HG02610 (cell line): ENCODE data around the gene PPP2R5A.
"Not testable (repeated sequence)": the region's sequence is repeated elsewhere in the genome, so short reads cannot be mapped to it uniquely, and the experiment has no call there.

Experiments
- ATAC-seq: cut with Tn5 transposase; IDR thresholded peaks from one replicate; pipeline ENCODE4 v1.9.1; 2021; ENCODE audit warnings: mild to moderate bottlenecking, moderate library complexity; ENCODE audit not compliant: unreplicated experiment

Gene PPP2R5A

DNA sequence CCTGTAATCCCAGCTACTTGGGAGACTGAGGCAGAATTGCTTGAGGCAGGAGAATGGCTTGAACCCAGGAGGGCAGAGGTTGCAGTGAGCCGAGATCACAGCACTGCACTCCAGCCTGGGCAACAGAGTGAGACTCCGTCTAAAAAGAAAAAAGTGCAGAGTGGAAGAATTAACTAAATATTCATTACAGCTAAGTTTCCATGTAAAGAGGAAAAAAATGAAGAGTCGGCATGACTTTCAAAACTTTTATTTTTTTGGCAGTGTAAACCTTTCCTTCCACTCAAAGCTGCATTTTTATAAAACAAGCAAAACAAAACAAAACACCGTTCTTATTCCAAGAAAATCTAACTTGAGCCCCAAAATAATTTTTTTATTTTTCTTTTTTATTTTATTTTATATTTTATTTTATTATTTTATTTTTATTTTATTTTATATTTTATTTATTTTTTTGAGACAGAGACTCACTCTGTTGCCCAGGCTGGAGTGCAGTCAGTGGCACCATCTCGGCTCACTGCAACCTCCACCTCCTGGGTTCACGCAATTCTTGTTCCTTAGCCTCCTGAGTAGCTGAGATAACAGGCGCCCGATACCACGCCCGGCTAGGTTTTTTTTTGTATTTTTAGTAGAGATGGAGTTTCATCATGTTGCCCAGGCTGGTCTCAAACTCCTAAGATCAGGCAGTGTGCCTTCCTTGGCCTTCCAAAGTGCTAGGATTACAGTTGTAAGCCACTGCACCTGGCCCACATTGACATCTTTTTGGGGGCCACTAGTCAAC lies 66.6 kb downstream of the PPP2R5A start:
- ATAC-seq: no peak

DNA sequence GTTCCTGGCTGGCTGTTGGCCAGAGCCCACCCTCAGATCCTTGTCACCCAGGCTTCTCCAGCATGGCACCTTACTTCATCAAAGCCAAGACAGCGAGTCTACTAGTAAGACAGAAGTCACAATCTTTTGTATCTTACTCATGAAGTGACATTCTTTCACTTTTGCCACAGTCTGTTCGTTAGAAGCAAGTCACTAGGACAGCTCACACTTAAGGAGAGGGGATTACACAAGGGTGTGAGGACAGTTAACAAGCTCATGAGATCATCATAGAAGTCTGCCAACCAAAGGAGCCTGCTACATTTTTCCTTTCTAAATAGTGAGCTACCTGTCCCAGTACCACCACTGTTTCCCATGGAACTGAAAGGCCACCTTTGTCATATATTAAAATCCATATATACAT lies 68.0 kb downstream of the PPP2R5A start:
- ATAC-seq: no peak

DNA sequence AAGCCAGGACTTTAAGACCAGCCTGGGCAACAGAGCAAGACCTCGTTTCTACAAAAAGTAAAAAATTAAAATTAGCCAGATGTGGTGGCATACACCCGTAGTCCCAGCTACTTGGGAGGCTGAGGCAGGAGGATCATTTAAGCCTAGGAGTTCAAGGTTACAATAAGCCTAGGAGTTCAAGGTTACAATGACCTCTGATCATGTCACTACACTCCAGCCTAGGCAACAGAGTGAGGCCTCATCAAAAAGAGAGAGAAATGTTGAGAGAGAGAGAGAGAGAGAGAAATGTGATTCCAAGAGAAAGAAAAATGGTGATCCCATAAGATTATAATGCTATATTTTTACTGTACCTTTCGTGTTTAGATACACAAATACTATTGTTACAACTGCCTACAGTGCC lies 69.3 kb downstream of the PPP2R5A start:
- no peak for ATAC-seq

DNA sequence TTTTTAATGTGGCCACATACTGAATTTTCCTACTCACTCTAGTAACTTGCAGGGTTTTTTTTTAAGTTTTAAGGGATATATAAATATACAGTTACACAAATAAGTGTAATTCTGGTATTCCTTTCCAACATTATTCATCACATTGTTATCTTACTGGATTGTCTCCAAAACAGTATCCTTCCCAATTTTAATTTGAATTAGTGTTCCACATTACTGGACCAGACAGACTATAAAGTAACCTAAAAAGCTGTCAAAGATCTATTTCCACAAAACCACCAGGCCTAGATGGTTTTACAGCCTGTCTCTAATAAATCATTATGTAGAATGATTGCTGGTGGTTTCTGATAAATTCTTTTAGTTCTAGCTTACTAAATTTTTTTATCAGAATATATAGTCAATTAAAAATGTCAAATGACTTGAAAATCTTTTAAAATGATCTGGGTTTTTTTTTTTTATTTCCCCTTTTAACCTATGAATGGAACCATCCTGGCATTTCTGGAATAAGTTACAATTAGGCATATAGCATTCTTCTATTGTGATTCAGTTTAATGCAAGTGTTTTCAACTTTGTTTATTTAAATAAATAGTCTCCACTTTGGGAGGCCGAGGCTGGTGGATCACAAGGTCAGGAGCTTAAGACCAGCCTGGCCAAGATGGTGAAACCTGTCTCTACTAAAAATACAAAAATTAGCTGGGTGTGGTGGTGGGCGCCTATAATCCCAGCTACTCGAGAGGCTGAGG lies 70.2 kb downstream of the PPP2R5A start:
- no peak for ATAC-seq

DNA sequence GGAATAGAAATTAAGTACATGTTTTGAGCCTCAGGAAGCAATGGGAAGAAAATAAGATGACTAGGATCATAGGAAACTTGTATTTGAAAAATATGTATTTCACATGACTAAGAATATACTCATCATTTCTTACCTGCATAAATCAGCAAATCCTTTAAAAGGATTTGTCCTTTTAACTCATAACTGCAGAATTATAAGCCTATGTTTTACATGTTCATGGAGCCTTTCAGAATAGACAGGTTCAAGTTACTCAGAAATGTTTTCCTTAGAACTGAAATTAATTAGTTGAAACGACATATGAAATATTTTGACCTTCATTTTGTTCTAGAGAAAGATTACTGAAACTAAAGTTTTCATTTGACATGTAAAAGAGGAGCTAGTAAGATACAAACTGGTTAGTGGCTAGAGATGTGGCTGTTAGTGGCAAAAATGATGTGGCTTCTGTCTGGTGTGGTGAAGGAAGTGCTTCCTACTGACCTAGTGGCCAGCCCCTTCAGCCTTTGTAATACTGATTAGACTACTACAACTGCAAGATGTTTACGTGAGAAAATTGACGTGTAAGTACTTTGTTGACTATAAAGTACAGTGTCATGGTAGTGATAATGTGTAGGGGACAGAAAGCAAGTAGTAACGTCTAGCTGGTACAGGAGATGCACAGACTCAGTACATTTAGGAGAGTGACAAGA lies 74.7 kb downstream of the PPP2R5A start:
- no peak for ATAC-seq

DNA sequence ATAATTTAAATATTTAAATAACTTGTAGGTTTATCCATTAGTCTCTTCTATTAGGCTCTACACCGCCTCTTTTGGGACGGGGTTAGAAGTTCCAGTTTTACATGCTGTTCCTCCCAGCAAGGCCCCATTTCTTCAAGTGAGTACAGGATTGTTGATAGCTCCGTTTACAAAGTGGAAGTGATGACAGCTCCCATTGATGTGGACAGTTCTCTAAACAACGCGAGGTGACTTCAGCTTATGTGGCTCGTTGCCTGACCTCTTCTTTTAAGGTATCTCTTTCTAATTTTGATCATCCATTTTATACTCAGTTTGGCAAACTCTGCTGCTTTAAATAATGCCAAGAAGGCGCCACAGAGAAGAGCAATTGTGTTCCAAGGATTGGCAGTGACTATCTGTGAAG lies 79.8 kb downstream of the PPP2R5A start:
- no peak for ATAC-seq

DNA sequence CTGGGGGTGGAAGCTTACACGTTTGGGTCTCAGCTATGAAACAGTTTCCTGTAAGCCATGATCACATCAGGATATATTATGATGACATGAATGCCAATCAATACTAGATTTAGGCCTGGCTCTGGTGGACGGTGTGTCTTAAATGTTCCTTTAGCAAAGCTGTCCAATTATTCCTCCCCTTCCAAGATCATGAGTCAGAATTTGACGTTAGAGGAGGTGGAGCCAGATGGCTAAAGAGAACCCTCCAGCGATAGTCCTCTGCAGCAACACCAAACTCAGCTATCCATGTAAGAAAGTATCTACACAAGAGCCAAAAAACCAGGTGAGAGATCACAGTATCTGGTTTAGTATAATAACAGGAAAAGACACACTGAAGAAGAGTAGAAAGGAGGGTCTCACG lies 81.7 kb downstream of the PPP2R5A start:
- ATAC-seq: no peak

DNA sequence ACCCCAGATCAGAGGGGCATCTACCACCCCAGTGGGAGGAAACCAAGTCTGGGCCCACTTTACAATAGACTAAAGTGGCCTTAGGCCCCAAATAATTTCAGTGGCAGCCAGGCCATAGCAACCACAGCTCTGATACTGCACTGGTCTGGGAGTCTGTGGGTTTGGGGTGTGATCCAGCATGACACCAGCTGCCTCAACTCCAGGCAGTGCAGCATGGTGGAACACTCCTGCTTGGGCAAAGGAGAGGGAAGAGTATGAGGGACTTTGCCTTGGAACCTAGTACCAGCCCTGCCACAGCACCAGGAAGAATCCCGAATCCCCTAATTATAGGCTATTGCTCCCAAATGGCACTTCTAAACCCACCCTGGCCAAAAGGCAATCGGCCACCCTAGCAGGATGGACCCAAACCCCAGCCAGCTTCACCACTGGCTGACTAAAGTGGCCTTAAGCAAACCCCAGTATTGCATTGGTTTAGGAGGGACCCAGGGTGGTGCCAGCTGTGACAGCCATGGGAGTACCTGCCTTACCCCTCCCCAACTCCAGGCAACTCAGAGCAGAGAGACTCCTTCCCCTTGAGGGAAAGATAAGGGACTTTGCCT lies 82.4 kb downstream of the PPP2R5A start:
- ATAC-seq: no peak

DNA sequence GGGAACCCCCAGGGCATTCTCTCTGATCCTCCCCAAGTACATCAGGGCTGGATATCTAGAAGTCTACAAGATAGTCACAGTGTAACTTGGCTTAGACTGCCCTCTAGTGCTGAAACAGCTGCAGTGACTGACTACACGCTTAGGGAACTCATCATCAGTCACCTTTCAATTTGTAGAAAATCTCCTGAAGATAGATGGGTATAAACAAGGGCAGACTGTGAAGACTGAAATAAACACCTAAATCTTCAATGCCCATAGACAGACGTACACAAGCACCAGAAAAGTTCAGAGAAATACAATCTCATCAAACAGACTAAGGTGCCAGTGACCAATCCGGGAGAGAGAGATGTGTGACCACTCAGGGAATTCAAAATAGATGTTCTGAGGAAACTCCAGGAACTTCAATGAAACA lies 82.9 kb downstream of the PPP2R5A start:
- peak; percentile 86 for ATAC-seq

DNA sequence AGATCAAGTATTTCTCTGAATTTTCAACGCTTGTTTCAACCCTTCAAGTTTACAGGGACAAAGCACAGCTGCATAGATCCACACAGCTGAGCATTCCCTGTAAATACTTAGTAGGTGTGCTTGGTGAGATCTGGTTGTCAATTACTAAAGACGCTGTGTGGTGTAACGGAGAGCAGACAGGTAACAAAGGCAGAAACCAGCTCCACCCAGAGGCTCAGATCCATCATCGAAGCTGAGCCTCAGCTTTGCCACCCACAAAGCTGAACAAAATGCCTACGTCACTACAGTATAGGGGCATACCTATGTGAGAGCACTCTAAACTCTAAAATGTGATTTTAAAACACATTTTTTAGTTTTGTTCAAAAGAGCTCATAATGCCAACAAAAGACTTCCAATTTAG lies 90.8 kb downstream of the PPP2R5A start:
- ATAC-seq: no peak

DNA sequence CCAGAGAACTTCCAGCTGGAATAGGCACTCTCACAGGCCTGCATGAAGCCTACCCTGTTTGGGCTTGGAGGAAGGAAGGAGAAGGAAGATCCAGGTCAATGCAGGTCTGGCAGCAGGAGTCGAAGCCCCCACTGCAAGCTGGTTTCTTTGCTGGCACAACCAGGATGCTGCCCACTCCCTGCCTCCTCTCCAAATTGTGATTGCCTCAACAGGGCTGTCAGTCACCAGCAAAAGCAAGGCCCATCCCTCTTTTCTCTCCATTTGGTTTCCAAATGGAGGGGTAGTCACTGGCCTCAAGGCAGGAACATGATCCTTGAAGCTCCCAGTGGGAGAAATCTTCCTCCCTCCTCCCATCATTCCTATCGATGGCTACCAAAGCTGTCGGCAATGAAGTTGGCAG lies 92.4 kb downstream of the PPP2R5A start:
- ATAC-seq: no peak

DNA sequence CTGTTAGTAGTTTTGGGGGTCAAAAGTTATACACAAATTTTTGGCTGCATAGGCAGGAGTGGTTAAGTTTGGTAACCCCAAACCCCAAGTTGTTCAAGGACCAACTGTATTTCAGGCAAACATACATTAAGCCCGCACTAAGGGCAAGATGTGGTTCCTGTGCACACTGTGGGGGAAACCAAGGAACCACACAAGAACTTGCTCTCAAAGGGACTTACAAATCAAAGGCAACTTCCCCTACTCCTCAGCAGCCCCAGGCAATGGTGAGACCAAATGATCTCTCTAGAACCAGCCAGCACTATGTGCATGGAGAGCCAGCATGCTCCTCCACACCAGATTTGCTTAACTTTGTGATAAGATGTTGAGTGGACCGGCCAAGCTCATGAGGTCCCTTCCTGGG lies 94.2 kb downstream of the PPP2R5A start:
- ATAC-seq: no peak

DNA sequence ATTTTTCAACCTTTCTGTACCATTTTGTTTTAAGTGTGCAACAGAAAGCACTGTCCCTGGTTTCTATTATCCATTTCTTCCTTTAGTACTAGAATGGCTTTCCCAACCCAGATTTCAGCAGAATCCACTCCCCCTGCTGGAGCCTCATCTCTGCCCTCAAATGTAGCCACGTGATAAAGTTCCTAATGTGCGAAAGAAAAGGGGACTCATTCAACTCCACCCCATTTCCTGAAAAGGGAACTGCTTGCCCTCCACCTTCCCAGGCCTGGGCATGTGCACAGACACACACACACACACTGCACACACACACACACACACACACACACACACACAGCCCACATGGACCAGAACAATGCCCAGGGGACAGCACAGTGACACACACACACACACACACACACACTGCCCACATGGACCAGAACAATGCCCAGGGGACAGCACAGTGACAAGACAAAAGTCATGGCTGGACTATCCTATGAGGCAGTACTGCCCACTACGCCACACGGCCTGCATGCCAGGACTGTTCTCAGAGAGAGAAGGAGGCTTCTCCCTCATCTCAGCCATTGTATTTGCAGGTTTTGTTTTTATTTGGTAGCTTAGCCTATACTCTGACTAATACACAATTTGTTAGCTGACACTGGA lies 96.3 kb downstream of the PPP2R5A start:
- ATAC-seq: no peak

DNA sequence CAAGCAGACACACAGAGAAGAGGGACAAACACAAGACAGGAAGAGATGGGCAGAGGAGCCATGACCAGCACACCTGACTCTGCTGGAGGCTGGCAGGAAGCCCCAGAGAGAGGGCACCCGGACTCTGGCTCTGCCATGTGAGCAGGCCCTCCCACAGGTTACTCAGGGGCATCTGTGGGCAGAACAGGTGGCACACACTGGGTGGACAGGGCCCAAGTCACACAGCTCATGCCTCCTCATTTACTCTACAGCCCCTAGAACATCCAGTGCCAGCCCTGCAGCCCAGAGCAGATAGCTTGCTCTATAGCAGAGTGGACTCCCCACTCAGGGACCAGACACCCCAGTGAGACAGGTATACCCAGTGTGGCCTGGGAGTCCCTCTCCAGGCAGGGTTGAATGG lies 100.8 kb downstream of the PPP2R5A start:
- no peak for ATAC-seq

DNA sequence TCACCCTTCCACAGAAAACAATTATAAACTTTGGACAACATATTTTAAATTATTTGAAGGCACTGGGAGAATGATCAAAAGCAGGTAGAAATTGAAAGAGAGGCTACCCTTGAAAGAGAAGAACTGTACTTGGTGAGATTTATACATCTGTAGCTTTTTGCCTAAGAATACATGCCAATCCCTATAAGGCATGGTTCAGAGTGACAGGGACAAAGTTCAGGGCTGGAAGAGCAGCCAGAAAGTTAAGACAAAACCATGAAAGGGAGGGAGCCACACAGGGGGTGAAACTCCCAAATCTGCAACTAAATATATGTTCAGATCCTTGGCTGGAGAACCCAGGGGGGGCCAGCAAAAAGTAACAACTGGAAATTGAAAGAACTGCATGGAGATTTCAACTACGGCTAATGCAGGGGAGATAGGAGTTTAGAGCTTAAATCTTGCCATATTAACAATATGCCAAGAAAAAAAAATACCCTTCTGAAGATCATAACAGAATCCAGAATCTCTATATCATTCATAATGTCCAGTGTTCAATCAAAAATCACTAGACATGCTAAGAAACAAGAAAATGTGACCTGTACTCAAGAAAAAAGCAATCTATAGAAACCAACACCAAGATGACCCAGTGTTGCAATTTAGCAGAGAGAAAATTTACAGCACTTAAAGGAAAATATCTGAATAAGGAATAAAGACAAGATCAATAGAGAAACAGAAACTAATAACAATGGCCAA lies 103.9 kb downstream of the PPP2R5A start:
- no peak for ATAC-seq

DNA sequence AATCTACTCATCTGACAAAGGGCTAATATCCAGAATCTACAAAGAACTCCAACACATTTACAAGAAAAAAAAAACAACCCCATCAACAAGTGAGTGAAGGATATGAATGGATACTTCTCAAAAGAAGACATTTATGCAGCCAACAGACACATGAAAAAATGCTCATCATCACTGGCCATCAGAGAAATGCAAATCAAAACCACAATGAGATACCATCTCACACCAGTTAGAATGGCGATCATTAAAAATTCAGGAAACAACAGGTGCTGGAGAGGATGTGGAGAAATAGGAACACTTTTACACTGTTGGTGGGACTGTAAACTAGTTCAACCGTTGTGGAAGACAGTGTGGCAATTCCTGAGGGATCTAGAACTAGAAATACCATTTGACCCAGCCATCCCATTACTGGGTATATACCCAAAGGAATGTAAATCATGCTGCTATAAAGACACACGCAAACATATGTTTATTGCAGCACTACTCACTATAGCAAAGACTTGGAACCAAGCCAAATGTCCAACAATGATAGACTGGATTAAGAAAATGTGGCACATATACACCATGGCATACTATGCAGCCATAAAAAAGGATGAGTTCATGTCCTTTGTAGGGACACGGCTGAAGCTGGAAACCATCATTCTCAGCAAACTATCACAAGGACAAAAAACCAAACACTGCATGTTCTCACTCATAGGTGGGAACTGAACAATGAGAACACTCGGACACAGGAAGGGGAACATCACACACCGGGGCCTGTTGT lies 110.6 kb downstream of the PPP2R5A start:
- not testable (repeated sequence) for ATAC-seq

DNA sequence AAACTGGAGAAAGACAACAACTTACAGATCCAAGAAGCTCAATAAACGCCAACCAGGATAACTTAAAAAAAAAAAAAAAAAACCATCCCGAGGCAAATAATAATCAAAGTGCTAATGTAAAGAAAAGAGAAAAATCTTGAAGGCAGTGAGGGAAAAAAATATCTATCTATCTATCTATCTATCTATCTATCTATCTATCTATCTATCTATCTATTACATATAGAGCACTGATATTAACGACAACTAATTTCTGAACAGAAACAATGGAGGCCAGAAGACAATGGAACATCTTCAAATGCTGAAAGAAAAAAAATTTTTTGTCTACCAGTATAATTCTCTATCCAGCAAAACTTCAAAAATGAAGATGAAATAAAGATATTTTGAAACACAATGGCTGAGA lies 111.4 kb downstream of the PPP2R5A start:
- ATAC-seq: no peak

DNA sequence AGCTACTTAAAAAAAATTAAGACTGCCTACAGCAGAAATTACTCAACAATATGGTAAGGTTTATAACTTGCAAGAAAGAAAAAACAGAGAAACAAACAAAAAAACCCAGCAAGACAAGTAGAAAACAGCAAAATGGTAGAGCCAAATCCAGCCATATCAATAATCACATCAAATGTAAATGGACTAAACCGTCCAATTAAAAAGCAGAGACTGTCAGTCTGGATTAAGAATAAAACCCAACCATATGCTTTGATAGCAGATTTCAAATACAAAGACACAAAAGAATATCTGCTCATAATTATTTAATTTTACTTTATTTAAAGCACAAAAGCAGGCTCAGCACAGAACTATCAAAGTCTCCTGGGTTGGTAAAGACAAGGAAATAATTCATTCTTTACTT lies 112.0 kb downstream of the PPP2R5A start:
- no peak for ATAC-seq

DNA sequence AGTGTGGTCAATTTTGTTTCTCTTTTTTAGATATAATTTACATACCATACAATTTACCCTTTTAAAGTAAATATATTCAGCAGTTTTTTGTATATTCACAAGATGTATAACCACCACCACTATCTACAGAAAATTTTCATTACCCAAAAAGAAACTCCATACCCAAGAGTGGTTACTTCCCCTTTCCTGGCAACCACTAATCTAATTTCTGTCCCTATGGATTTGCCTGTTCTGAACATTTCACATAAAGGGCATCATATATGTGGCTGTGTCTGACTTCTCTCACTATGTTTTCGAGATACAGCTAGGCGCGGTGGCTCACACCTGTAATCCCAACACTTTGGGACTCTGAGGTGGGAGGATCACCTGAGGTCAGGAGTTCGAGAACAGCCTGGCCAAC lies 115.8 kb downstream of the PPP2R5A start:
- no peak for ATAC-seq
